ENCODE results near the gene PCCA.

GRCh38 chr13:100508996-100509395, 420.1 kb downstream of the PCCA start:
- TF ChIP-seq POLR2A (IDR thresholded peaks at IDR 0.05; ENCODE audit: low read depth, low read length) (no peak), FOS (IDR thresholded peaks at IDR 0.05; ENCODE audit: borderline replicate concordance, insufficient read depth, low read length) (no peak), CTCF (IDR thresholded peaks at IDR 0.05; ENCODE audit: extremely low read depth in 1 of 2, insufficient read depth in 1 of 2, low read depth in 1 of 2, low read length in 2 of 2) (no peak)
